Measurements from ENCODE around the gene ZNF473.
"Not testable (repeated sequence)": the region's sequence is repeated elsewhere in the genome, so short reads cannot be mapped to it uniquely, and the experiment has no call there.

DNA sequence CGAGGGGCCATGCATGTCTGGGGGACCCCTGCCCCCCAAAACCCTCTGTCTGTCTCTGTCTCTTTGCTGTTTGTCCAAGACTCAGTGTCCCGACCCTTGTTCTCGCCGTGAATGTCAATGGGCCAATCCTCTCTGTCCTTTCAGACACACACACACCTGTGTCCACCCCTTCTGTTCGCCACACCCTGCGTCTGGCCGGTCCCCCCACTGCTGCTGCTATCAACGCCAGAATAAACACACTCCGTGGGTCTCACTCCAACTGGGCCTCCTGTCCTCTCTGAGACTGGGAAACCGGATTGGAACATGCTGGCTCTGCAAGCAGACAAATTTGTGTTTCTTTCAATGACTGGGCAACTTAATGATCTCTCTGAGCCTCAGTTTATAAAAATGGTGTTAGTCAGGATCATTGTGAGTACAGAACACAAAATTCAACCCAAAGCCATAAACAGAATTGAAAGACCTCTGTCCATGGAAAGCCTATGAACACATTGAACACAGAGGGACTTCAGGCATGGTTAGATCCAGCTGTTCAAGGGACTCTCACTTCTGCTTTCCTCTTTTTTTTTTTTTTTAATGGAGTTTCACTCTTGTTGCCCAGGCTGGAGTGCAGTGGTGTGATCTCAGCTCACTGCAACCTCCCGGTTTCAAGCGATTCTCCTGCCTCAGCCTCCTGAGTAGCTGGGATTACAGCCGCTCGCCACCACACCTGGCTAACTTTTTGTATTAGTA is 50.0 kb downstream of the ZNF473 start:
- not testable (repeated sequence) for TF ChIP-seq NFE2L1 (CRISPR knock-in tag; IDR thresholded peaks at IDR 0.05); CTCF (IDR thresholded peaks at IDR 0.05); JUN (CRISPR knock-in tag; IDR thresholded peaks at IDR 0.05); USF1 (CRISPR knock-in tag; IDR thresholded peaks at IDR 0.05); IRF1 (CRISPR knock-in tag; IDR thresholded peaks at IDR 0.05); E2F5 (CRISPR knock-in tag; IDR thresholded peaks at IDR 0.05)
- TF ChIP-seq, protein P1, sequence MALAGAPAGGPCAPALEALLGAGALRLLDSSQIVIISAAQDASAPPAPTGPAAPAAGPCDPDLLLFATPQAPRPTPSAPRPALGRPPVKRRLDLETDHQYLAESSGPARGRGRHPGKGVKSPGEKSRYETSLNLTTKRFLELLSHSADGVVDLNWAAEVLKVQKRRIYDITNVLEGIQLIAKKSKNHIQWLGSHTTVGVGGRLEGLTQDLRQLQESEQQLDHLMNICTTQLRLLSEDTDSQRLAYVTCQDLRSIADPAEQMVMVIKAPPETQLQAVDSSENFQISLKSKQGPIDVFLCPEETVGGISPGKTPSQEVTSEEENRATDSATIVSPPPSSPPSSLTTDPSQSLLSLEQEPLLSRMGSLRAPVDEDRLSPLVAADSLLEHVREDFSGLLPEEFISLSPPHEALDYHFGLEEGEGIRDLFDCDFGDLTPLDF (CRISPR knock-in tag; IDR thresholded peaks at IDR 0.05): not testable (repeated sequence)
- TF ChIP-seq, protein P2, sequence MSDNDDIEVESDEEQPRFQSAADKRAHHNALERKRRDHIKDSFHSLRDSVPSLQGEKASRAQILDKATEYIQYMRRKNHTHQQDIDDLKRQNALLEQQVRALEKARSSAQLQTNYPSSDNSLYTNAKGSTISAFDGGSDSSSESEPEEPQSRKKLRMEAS (CRISPR knock-in tag; IDR thresholded peaks at IDR 0.05): not testable (repeated sequence)
- TF ChIP-seq, protein P3, sequence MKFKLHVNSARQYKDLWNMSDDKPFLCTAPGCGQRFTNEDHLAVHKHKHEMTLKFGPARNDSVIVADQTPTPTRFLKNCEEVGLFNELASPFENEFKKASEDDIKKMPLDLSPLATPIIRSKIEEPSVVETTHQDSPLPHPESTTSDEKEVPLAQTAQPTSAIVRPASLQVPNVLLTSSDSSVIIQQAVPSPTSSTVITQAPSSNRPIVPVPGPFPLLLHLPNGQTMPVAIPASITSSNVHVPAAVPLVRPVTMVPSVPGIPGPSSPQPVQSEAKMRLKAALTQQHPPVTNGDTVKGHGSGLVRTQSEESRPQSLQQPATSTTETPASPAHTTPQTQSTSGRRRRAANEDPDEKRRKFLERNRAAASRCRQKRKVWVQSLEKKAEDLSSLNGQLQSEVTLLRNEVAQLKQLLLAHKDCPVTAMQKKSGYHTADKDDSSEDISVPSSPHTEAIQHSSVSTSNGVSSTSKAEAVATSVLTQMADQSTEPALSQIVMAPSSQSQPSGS (CRISPR knock-in tag; IDR thresholded peaks at IDR 0.05; ENCODE audit: borderline replicate concordance, low read depth): not testable (repeated sequence)
- TF ChIP-seq, protein P4, sequence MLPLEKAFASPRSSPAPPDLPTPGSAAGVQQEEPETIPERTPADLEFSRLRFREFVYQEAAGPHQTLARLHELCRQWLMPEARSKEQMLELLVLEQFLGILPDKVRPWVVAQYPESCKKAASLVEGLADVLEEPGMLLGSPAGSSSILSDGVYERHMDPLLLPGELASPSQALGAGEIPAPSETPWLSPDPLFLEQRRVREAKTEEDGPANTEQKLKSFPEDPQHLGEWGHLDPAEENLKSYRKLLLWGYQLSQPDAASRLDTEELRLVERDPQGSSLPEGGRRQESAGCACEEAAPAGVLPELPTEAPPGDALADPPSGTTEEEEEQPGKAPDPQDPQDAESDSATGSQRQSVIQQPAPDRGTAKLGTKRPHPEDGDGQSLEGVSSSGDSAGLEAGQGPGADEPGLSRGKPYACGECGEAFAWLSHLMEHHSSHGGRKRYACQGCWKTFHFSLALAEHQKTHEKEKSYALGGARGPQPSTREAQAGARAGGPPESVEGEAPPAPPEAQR (CRISPR knock-in tag; IDR thresholded peaks at IDR 0.05): not testable (repeated sequence)
- TF ChIP-seq, protein P5, sequence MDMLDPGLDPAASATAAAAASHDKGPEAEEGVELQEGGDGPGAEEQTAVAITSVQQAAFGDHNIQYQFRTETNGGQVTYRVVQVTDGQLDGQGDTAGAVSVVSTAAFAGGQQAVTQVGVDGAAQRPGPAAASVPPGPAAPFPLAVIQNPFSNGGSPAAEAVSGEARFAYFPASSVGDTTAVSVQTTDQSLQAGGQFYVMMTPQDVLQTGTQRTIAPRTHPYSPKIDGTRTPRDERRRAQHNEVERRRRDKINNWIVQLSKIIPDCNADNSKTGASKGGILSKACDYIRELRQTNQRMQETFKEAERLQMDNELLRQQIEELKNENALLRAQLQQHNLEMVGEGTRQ (CRISPR knock-in tag; IDR thresholded peaks at IDR 0.05): not testable (repeated sequence)
- TF ChIP-seq, protein P6, sequence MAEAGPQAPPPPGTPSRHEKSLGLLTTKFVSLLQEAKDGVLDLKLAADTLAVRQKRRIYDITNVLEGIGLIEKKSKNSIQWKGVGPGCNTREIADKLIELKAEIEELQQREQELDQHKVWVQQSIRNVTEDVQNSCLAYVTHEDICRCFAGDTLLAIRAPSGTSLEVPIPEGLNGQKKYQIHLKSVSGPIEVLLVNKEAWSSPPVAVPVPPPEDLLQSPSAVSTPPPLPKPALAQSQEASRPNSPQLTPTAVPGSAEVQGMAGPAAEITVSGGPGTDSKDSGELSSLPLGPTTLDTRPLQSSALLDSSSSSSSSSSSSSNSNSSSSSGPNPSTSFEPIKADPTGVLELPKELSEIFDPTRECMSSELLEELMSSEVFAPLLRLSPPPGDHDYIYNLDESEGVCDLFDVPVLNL (CRISPR knock-in tag; IDR thresholded peaks at IDR 0.05; ENCODE audit: borderline replicate concordance, low read depth): not testable (repeated sequence)
- TF ChIP-seq, protein P7, sequence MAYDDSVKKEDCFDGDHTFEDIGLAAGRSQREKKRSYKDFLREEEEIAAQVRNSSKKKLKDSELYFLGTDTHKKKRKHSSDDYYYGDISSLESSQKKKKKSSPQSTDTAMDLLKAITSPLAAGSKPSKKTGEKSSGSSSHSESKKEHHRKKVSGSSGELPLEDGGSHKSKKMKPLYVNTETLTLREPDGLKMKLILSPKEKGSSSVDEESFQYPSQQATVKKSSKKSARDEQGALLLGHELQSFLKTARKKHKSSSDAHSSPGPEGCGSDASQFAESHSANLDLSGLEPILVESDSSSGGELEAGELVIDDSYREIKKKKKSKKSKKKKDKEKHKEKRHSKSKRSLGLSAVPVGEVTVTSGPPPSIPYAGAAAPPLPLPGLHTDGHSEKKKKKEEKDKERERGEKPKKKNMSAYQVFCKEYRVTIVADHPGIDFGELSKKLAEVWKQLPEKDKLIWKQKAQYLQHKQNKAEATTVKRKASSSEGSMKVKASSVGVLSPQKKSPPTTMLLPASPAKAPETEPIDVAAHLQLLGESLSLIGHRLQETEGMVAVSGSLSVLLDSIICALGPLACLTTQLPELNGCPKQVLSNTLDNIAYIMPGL (CRISPR knock-in tag; IDR thresholded peaks at IDR 0.05): not testable (repeated sequence)

Measured in WTC11 (cell line).